Liver (tissue), 9 donors: ENCODE results near the gene OCA2. TPM values are rescaled to one million over a fixed set of nuclear protein-coding genes. Genes with fewer than 3 reads are reported as not detected.

Experiments used
- DNase-seq: peaks from one replicate; pipeline ENCODE4 v3.0.0-alpha.2; 2017; ENCODE audit warnings: low spot score
- H3K27ac ChIP-seq, 2 donors: one replicate each; pipeline ENCODE4 v1.7.0; 2013; ENCODE audit warnings: inconsistent platforms in 2 of 2, low read length in 2 of 2, control low read depth in 1 of 2, low read depth in 1 of 2, mild to moderate bottlenecking in 1 of 2
- H3K27me3 ChIP-seq, 4 donors: one replicate each; pipeline versions ENCODE4 v1.6.1 to v1.7.0; 2013; ENCODE audit warnings: low read length in 3 of 4, inconsistent platforms in 1 of 4, mild to moderate bottlenecking in 1 of 4, moderate library complexity in 1 of 4; ENCODE audit not compliant: control insufficient read depth in 4 of 4, insufficient read depth in 4 of 4
- H3K36me3 ChIP-seq, 4 donors: one replicate each; pipeline versions ENCODE4 v1.6.1 to v1.7.0; 2013; ENCODE audit warnings: low read length in 3 of 4, mild to moderate bottlenecking in 3 of 4, low read depth in 1 of 4, moderate library complexity in 1 of 4; ENCODE audit not compliant: control insufficient read depth in 4 of 4, insufficient read depth in 3 of 4
- H3K4me1 ChIP-seq, 4 donors: one replicate each; pipeline versions ENCODE4 v1.6.1 to v1.7.0; 2013; ENCODE audit warnings: low read length in 3 of 4, mild to moderate bottlenecking in 3 of 4, moderate library complexity in 1 of 4; ENCODE audit not compliant: control insufficient read depth in 4 of 4, insufficient read depth in 4 of 4
- H3K4me3 ChIP-seq, 3 donors: one replicate each; pipeline versions ENCODE4 v1.6.1 to v1.7.0; 2013; ENCODE audit warnings: low read length in 3 of 3, control low read depth in 1 of 3, low read depth in 1 of 3, mild to moderate bottlenecking in 1 of 3
- H3K9ac ChIP-seq, 2 donors: one replicate each; pipeline ENCODE4 v1.7.0; 2013; ENCODE audit warnings: low read length in 2 of 2, mild to moderate bottlenecking in 2 of 2, moderate library complexity in 2 of 2, control low read depth in 1 of 2, low read depth in 1 of 2
- H3K9me3 ChIP-seq, 4 donors: one replicate each; pipeline versions ENCODE4 v1.6.1 to v1.7.0; 2013; ENCODE audit warnings: low read length in 3 of 4; ENCODE audit not compliant: control insufficient read depth in 4 of 4
- ATF3 ChIP-seq: IDR thresholded peaks from 2 replicates; pipeline ENCODE4 v1.6.1; 2016; ENCODE audit warnings: antibody characterized with exemption
- CTCF ChIP-seq: fragments of 150-350 bp; IDR thresholded peaks from 2 replicates; pipeline ENCODE4 v1.5.1; 2017; ENCODE audit warnings: improper control_type of control experiment, low read depth, low read length; ENCODE audit not compliant: missing input control
- EGR1 ChIP-seq, 2 donors: IDR thresholded peaks; 2 replicates each; pipeline ENCODE4 v1.6.1; 2016 to 2018; ENCODE audit warnings: antibody characterized with exemption in 2 of 2, low read depth in 2 of 2
- FOXA1 ChIP-seq: IDR thresholded peaks from 2 replicates; pipeline ENCODE4 v1.6.1; 2016; ENCODE audit warnings: antibody characterized with exemption
- FOXA2 ChIP-seq: IDR thresholded peaks from 2 replicates; pipeline ENCODE4 v1.6.1; 2016; ENCODE audit warnings: antibody characterized with exemption
- GABPA ChIP-seq, 2 donors: IDR thresholded peaks in 1 of 2; conservative IDR thresholded peaks in 1 of 2; 2 replicates each; pipeline ENCODE4 v1.6.1; 2016; ENCODE audit warnings: antibody characterized with exemption in 2 of 2, mild to moderate bottlenecking in 1 of 2, moderate library complexity in 1 of 2
- HNF4A ChIP-seq, 2 donors: conservative IDR thresholded peaks; 2 replicates each; pipeline ENCODE4 v1.6.1; 2016; ENCODE audit warnings: antibody characterized with exemption in 2 of 2, mild to moderate bottlenecking in 2 of 2
- HNF4G ChIP-seq: IDR thresholded peaks from 2 replicates; pipeline ENCODE4 v1.6.1; 2016; ENCODE audit warnings: antibody characterized with exemption
- JUND ChIP-seq, 2 donors: IDR thresholded peaks; 2 replicates each; pipeline ENCODE4 v1.6.1; 2016; ENCODE audit warnings: antibody characterized with exemption in 2 of 2
- MAX ChIP-seq: IDR thresholded peaks from 2 replicates; pipeline ENCODE4 v1.6.1; 2016; ENCODE audit warnings: antibody characterized with exemption
- NR2F2 ChIP-seq: IDR thresholded peaks from 2 replicates; pipeline ENCODE4 v1.6.1; 2016; ENCODE audit warnings: antibody characterized with exemption
- RAD21 ChIP-seq, 2 donors: IDR thresholded peaks; 2 replicates each; pipeline ENCODE4 v1.6.1; 2016; ENCODE audit warnings: antibody characterized with exemption in 2 of 2, mild to moderate bottlenecking in 2 of 2
- REST ChIP-seq: IDR thresholded peaks from 2 replicates; pipeline ENCODE4 v1.6.1; 2016; ENCODE audit warnings: antibody characterized with exemption, mild to moderate bottlenecking
- RXRA ChIP-seq, 2 donors: IDR thresholded peaks; 2 replicates each; pipeline ENCODE4 v1.6.1; 2017 to 2018; ENCODE audit warnings: antibody characterized with exemption in 2 of 2, mild to moderate bottlenecking in 1 of 2
- SP1 ChIP-seq: IDR thresholded peaks from 2 replicates; pipeline ENCODE4 v1.6.1; 2018; ENCODE audit warnings: antibody characterized with exemption, mild to moderate bottlenecking
- TAF1 ChIP-seq: conservative IDR thresholded peaks from 2 replicates; pipeline ENCODE4 v1.6.1; 2016; ENCODE audit warnings: antibody characterized with exemption, mild to moderate bottlenecking
- YY1 ChIP-seq: IDR thresholded peaks from 2 replicates; pipeline ENCODE4 v1.6.1; 2016; ENCODE audit warnings: antibody characterized with exemption, mild to moderate bottlenecking
- ZBTB33 ChIP-seq: IDR thresholded peaks from 2 replicates; pipeline ENCODE4 v1.6.1; 2016; ENCODE audit warnings: antibody characterized with exemption
- WGBS: extraction: QIAGEN DNeasy Blood & Tissue Kit; methylation state at CpG from one replicate; pipeline ENCODE4 v1.1.7; 2013; 5-methylcytosine and 5-hydroxymethylcytosine counted together
- polyA plus RNA-seq, 2 donors: library from polyadenylated mRNA; stranded (reverse) in 1 of 2; unstranded in 1 of 2; fragments of 200-250 nt in 1 of 2; fragments of >200 nt in 1 of 2; fragmentation: Nextera tagmentation in 1 of 2; extraction: Ambion mirVana in 1 of 2; gene quantifications; one replicate each; pipeline versions ENCODE4 v1.2.1 to v1.2.3, GENCODE V29; 2013 to 2015
- total RNA-seq, 2 donors: library from RNA; depleted of rRNA; stranded (reverse); fragments of >200 nt; gene quantifications; one replicate each; pipeline ENCODE4 v1.2.3, GENCODE V29; 2014
- donor health status: healthy.
- donor health status: healthy.
- donor health status: healthy.
- donor health status: healthy.
- donor health status: healthy.

OCA2 gene
- total and polyA plus RNA-seq, 4 donors: 0.02 to 0.56 (median 0.15) TPM

- WGBS: 69% methylated on average over 7 of the region's 7 CpGs
- no peaks in the 10 kb centered on the region for H3K4me1 ChIP-seq
- H3K27ac ChIP-seq: no peak overlapping the region
- no peak for DNase-seq
- H3K27me3 ChIP-seq: no peaks in the 10 kb centered on the region
- no peak overlapping the region for H3K9ac ChIP-seq
- no peak overlapping the region for H3K4me3 ChIP-seq
- H3K9me3 ChIP-seq: no peaks in the 10 kb centered on the region
- TF ChIP-seq FOXA2 (no peak), FOXA1 (no peak), HNF4A (conservative IDR thresholded peaks at IDR 0.05) (no peak), NR2F2 (no peak), JUND (IDR thresholded peaks at IDR 0.05) (no peak), SP1 (no peak), GABPA (IDR thresholded peaks at IDR 0.05 in 1 of 2, conservative IDR thresholded peaks at IDR 0.05 in 1 of 2) (no peak), YY1 (no peak), EGR1 (IDR thresholded peaks at IDR 0.05; ENCODE audit: low read depth in 2 of 2) (no peak), CTCF (no peak), TAF1 (no peak), MAX (no peak)
- H3K36me3 ChIP-seq: no peaks in the 10 kb centered on the region
These were observed 272.7 kb downstream of the OCA2 start for GRCh38 chr15:27826411-27826810.

GRCh38 chr15:27824841-27825422, 274.2 kb downstream of the OCA2 start:
- no peak for DNase-seq
- Histone ChIP-seq H3K27me3 (no peaks in the 10 kb centered on the region), H3K9me3 (no peaks in the 10 kb centered on the region), H3K27ac (no peak overlapping the region), H3K4me1 (no peaks in the 10 kb centered on the region), H3K9ac (no peak overlapping the region), H3K36me3 (no peaks in the 10 kb centered on the region), H3K4me3 (no peak overlapping the region)
- 87% methylated on average over 10 of the region's 10 CpGs for WGBS
- no peak for TF ChIP-seq REST
- no peak for TF ChIP-seq HNF4G
- no peak for TF ChIP-seq SP1
- TF ChIP-seq JUND (IDR thresholded peaks at IDR 0.05): no peak
- TF ChIP-seq NR2F2: no peak
- no peak for TF ChIP-seq RXRA (IDR thresholded peaks at IDR 0.05)
- TF ChIP-seq GABPA (IDR thresholded peaks at IDR 0.05 in 1 of 2, conservative IDR thresholded peaks at IDR 0.05 in 1 of 2): no peak
- TF ChIP-seq FOXA1: no peak
- TF ChIP-seq ZBTB33: no peak
- TF ChIP-seq YY1: no peak
- no peak for TF ChIP-seq TAF1
- no peak for TF ChIP-seq MAX
- TF ChIP-seq ATF3: no peak
- no peak for TF ChIP-seq FOXA2
- TF ChIP-seq CTCF: no peak
- no peak for TF ChIP-seq RAD21 (IDR thresholded peaks at IDR 0.05)
- TF ChIP-seq EGR1 (IDR thresholded peaks at IDR 0.05; ENCODE audit: low read depth in 2 of 2): no peak
- TF ChIP-seq HNF4A (conservative IDR thresholded peaks at IDR 0.05): no peak
